ENCODE data around the gene CRISP2. TPM values are rescaled to one million over a fixed set of nuclear protein-coding genes. Genes with fewer than 3 reads are reported as not detected.

The CRISP2 gene
- total and polyA plus RNA-seq, 2 of the 8 experiments (the other 6 are each of a cell fraction or from before 2014, with no cell fraction given) = 0.06 TPM; not detected in 1

DNA sequence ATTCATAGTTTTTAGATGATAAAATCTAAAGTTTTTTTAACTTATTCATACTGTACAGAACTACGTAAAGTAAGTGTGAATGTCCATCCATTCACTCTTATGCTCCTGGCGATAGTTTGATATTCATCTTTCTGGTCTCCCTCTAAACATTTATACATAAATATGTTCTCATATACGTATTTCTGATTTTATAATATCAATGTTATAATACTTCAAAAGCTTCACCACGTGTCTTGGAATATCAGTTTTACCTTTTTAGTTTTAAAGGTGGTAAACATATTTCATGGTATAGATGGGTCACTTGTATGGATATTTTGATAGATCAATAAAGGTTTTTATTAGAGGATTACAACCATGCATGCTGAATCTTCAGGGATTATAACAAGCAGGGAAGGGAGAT lies 66.4 kb downstream of the CRISP2 start:
- Histone ChIP-seq H3K4me2 (ENCODE audit: insufficient read depth in 1 of 2, low read depth in 2 of 2, low read length in 2 of 2) (no peak overlapping the region), H3K79me2 (ENCODE audit: control insufficient read depth in 1 of 2, insufficient read depth in 2 of 2, low read length in 2 of 2) (no peaks in the 10 kb centered on the region), H4K20me1 (replicated peaks in 1 of 2; ENCODE audit: control insufficient read depth in 1 of 2, insufficient read depth in 2 of 2, low read length in 2 of 2) (no peaks in the 10 kb centered on the region), H3K4me1 (replicated peaks in 1 of 4; ENCODE audit: control insufficient read depth in 3 of 4, insufficient read depth in 4 of 4, low read length in 3 of 4) (no peaks in the 10 kb centered on the region), H2BK15ac (ENCODE audit: low read length) (no peak overlapping the region), H3K23me2 (ENCODE audit: low read depth, low read length) (no peaks in the 10 kb centered on the region), H3K27me3 (replicated peaks in 1 of 4; ENCODE audit: control insufficient read depth in 3 of 4, extremely low read depth in 1 of 4, insufficient read depth in 3 of 4, low read length in 3 of 4) (no peaks in the 10 kb centered on the region), H2AK5ac (ENCODE audit: low read depth, low read length) (no peak overlapping the region), H3K9ac (replicated peaks in 1 of 4; ENCODE audit: extremely low read depth in 1 of 4, low read depth in 3 of 4, low read length in 3 of 4) (no peak overlapping the region), H3K56ac (replicated peaks; ENCODE audit: insufficient read length, low read depth, low read length) (no peak overlapping the region), H4K5ac (ENCODE audit: insufficient read length, low read depth, low read length) (no peak overlapping the region), H3K14ac (ENCODE audit: insufficient read length) (no peak overlapping the region), H3K36me3 (ENCODE audit: control insufficient read depth in 2 of 4, insufficient read depth in 4 of 4, low read length in 3 of 4) (no peaks in the 10 kb centered on the region), H3K4me3 (ENCODE audit: extremely low read depth in 1 of 4, insufficient read depth in 2 of 4, low read depth in 3 of 4, low read length in 4 of 4) (no peak overlapping the region), H3K27ac (ENCODE audit: low read depth, low read length) (no peak overlapping the region), H4K8ac (ENCODE audit: extremely low read depth, insufficient read depth, low read length) (no peak overlapping the region), H3K4ac (replicated peaks; ENCODE audit: insufficient read length, low read depth, low read length) (no peak overlapping the region), H3K18ac (ENCODE audit: extremely low read depth, low read length) (no peak overlapping the region), H3K23ac (ENCODE audit: insufficient read length) (no peak overlapping the region), H2AFZ (ENCODE audit: low read length) (no peak overlapping the region), H2BK20ac (ENCODE audit: low read length) (no peak overlapping the region), H3K9me3 (ENCODE audit: insufficient read depth in 2 of 2, low read depth in 1 of 2, low read length in 1 of 2) (no peaks in the 10 kb centered on the region), H3K79me1 (ENCODE audit: low read depth, low read length) (no peaks in the 10 kb centered on the region), H4K91ac (replicated peaks; ENCODE audit: insufficient read length, low read length) (no peak overlapping the region), H2BK12ac (ENCODE audit: low read depth, low read length) (no peak overlapping the region), H2BK120ac (replicated peaks; ENCODE audit: low read depth, low read length) (no peak overlapping the region), H2BK5ac (ENCODE audit: low read depth, low read length) (no peak overlapping the region)
- CTCF ChIA-PET (ENCODE audit: partially characterized antibody) = no interaction called here
- DNase-seq (ENCODE audit: low read depth in 1 of 2, low spot score in 2 of 2) (no peak), FAIRE-seq (no peak)
- POLR2A ChIA-PET (ENCODE audit: partially characterized antibody) = no interaction called here
- TF ChIP-seq MAFK (IDR thresholded peaks at IDR 0.05; ENCODE audit: low read depth, low read length) (no peak), TEAD4 (IDR thresholded peaks at IDR 0.05; ENCODE audit: low read depth, low read length) (no peak), BCL11A (IDR thresholded peaks at IDR 0.05; ENCODE audit: low read depth in 2 of 2, low read length in 2 of 2) (no peak), NANOG (IDR thresholded peaks at IDR 0.05; ENCODE audit: insufficient read depth, low read depth, low read length, poor library complexity, severe bottlenecking) (no peak), GTF2F1 (IDR thresholded peaks at IDR 0.05; ENCODE audit: borderline replicate concordance, low read depth, low read length) (no peak), CBX8 (IDR thresholded peaks at IDR 0.05; ENCODE audit: borderline replicate concordance, low read depth, low read length) (no peak), SUZ12 (IDR thresholded peaks at IDR 0.05; ENCODE audit: low read length) (no peak), SP1 (IDR thresholded peaks at IDR 0.05; ENCODE audit: low read depth, low read length) (no peak), RBBP5 (IDR thresholded peaks at IDR 0.05; ENCODE audit: borderline replicate concordance, low read depth, low read length) (no peak), SRF (IDR thresholded peaks at IDR 0.05; ENCODE audit: low read depth, low read length) (no peak), KDM5A (IDR thresholded peaks at IDR 0.05; ENCODE audit: low read length) (no peak)
- TF ChIP-seq, protein P1, sequence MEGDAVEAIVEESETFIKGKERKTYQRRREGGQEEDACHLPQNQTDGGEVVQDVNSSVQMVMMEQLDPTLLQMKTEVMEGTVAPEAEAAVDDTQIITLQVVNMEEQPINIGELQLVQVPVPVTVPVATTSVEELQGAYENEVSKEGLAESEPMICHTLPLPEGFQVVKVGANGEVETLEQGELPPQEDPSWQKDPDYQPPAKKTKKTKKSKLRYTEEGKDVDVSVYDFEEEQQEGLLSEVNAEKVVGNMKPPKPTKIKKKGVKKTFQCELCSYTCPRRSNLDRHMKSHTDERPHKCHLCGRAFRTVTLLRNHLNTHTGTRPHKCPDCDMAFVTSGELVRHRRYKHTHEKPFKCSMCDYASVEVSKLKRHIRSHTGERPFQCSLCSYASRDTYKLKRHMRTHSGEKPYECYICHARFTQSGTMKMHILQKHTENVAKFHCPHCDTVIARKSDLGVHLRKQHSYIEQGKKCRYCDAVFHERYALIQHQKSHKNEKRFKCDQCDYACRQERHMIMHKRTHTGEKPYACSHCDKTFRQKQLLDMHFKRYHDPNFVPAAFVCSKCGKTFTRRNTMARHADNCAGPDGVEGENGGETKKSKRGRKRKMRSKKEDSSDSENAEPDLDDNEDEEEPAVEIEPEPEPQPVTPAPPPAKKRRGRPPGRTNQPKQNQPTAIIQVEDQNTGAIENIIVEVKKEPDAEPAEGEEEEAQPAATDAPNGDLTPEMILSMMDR (IDR thresholded peaks at IDR 0.05; ENCODE audit: control extremely low read depth in 1 of 3, insufficient read depth in 1 of 3, low read depth in 1 of 3, low read length in 3 of 3) = no peak
- 88% methylated on average over 4 of the region's 4 CpGs; no CpG with 5 or more reads in 1 of the 2 experiments for WGBS, 2 experiments (ENCODE audit: extremely low coverage in 1 of 2, insufficient coverage in 1 of 2, insufficient read length in 1 of 2, insufficient replicate concordance in 2 of 2, low coverage in 1 of 2, low lambda C conversion rate in 2 of 2, missing lambda C conversion rate in 1 of 2)

All from H1 (cell line).